Endodermal cell (in vitro differentiated cells): ENCODE data around the gene TDRKH. TPM values are rescaled to one million over a fixed set of nuclear protein-coding genes. Genes with fewer than 3 reads are reported as not detected.

Source experiments
- DNase-seq: peaks from one replicate; pipeline ENCODE4 v3.0.0-alpha.2; 2017
- H3K27ac ChIP-seq: 2 replicates; pipeline ENCODE4 v1.5.1; 2013; ENCODE audit warnings: mild to moderate bottlenecking, low read depth, low read length, moderate library complexity
- H3K27me3 ChIP-seq: 2 replicates; pipeline ENCODE4 v1.6.1; 2013; ENCODE audit warnings: mild to moderate bottlenecking, low read length, moderate library complexity; ENCODE audit not compliant: insufficient read depth, control insufficient read depth, poor library complexity, severe bottlenecking
- H3K36me3 ChIP-seq: 2 replicates; pipeline ENCODE4 v1.7.0; 2013; ENCODE audit warnings: mild to moderate bottlenecking, low read length, moderate library complexity; ENCODE audit not compliant: control insufficient read depth, insufficient read depth
- H3K4me1 ChIP-seq: one replicate; pipeline ENCODE4 v1.7.0; 2013; ENCODE audit warnings: low read length; ENCODE audit not compliant: control insufficient read depth, insufficient read depth
- H3K4me3 ChIP-seq: 2 replicates; pipeline ENCODE4 v1.5.1; 2013; ENCODE audit warnings: mild to moderate bottlenecking, low read length, moderate library complexity
- H3K9ac ChIP-seq: 2 replicates; pipeline ENCODE4 v1.6.1; 2013; ENCODE audit warnings: mild to moderate bottlenecking, low read length, moderate library complexity; ENCODE audit not compliant: poor library complexity, severe bottlenecking; ENCODE audit errors: extremely low read depth
- H3K9me3 ChIP-seq: 2 replicates; pipeline ENCODE4 v1.6.1; 2013; ENCODE audit warnings: mild to moderate bottlenecking, low read length, moderate library complexity; ENCODE audit not compliant: control insufficient read depth
- H3K27ac Mint-ChIP-seq: 2 replicates; pipeline ENCODE4 v1.8.0; 2020; ENCODE audit warnings: mixed read lengths
- H3K27me3 Mint-ChIP-seq: 2 replicates; pipeline ENCODE4 v1.8.0; 2021; ENCODE audit warnings: mild to moderate bottlenecking, mixed read lengths; ENCODE audit not compliant: insufficient read depth
- H3K36me3 Mint-ChIP-seq: 2 replicates; pipeline ENCODE4 v1.8.0; 2020; ENCODE audit warnings: low read depth, mixed read lengths
- H3K4me1 Mint-ChIP-seq: 2 replicates; pipeline ENCODE4 v1.8.0; 2020; ENCODE audit warnings: mixed read lengths
- H3K4me3 Mint-ChIP-seq: 2 replicates; pipeline ENCODE4 v1.8.0; 2020; ENCODE audit warnings: mild to moderate bottlenecking, moderate library complexity, mixed read lengths
- H3K9me3 Mint-ChIP-seq: 2 replicates; pipeline ENCODE4 v1.8.0; 2020; ENCODE audit warnings: mild to moderate bottlenecking, mixed read lengths
- WGBS, 2 experiments: methylation state at CpG; one replicate each; pipeline versions ENCODE4 v1.1.5 to v1.1.7; 2013; ENCODE audit warnings: missing lambda C conversion rate in 2 of 2, mixed read lengths in 1 of 2; ENCODE audit not compliant: insufficient coverage in 1 of 2, insufficient read length in 1 of 2; 5-methylcytosine and 5-hydroxymethylcytosine counted together
- total RNA-seq, 2 donors: library from RNA; stranded (reverse); fragmentation: NEBNext Ultra II Directional in 1 of 2; extraction: Animal tissue kit (Norgen Biotek cat#: 25700) in 1 of 2; gene quantifications; 2 replicates in 1 of 2; 3 replicates in 1 of 2; pipeline ENCODE4 v1.2.1, GENCODE V29; 2021
- TF ChIP-seq, protein P1 (sequence below): fragments of 200-600 bp; sonication (generic); conservative IDR thresholded peaks from 2 replicates; pipeline ENCODE4 v1.5.0; 2021; ENCODE audit warnings: antibody characterized with exemption, mild to moderate bottlenecking

The TDRKH gene
- total RNA-seq, 2 donors from 2014 or later = 14.9 to 15.0 TPM

DNA sequence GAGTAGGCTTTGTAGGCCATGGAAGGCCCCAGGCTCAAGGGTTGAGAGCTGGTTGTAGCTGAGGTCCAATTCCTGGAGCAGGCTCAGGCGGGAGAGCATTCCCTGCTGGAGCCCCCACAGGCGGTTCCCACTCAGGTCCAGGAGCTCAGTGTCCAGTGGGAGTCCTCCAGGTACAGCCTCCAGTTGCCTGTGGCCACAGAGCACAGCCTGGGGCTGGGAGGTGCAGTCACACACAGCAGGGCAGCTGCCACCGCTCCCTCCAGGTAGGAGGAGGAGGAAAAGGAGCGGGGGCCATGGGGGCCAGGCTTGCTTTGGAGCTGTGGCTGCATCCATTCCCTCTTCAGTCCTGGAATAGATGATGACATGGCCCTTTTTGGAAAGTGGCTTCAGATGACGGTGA lies 12.1 kb upstream of the TDRKH start:
- Histone ChIP-seq H3K36me3 (no peaks in the 10 kb centered on the region), H3K4me1 (no peaks in the 10 kb centered on the region), H3K27ac (no peak overlapping the region), H3K9me3 (no peaks in the 10 kb centered on the region), H3K4me3 (no peak overlapping the region), H3K27me3 (no peaks in the 10 kb centered on the region), H3K9ac (no peak overlapping the region)
- Mint-ChIP-seq H3K36me3 (no peaks in the 10 kb centered on the region), H3K27me3 (peaks cover 10% of the 10 kb centered on the region), H3K4me3 (no peak overlapping the region), H3K9me3 (no peaks in the 10 kb centered on the region), H3K27ac (no peak overlapping the region), H3K4me1 (no peaks in the 10 kb centered on the region)
- peak; percentile 23 for DNase-seq
- WGBS, 2 experiments = 90 to 91% methylated on average over 5 of the region's 5 CpGs
- TF ChIP-seq, protein P1, sequence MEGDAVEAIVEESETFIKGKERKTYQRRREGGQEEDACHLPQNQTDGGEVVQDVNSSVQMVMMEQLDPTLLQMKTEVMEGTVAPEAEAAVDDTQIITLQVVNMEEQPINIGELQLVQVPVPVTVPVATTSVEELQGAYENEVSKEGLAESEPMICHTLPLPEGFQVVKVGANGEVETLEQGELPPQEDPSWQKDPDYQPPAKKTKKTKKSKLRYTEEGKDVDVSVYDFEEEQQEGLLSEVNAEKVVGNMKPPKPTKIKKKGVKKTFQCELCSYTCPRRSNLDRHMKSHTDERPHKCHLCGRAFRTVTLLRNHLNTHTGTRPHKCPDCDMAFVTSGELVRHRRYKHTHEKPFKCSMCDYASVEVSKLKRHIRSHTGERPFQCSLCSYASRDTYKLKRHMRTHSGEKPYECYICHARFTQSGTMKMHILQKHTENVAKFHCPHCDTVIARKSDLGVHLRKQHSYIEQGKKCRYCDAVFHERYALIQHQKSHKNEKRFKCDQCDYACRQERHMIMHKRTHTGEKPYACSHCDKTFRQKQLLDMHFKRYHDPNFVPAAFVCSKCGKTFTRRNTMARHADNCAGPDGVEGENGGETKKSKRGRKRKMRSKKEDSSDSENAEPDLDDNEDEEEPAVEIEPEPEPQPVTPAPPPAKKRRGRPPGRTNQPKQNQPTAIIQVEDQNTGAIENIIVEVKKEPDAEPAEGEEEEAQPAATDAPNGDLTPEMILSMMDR = no peak

DNA sequence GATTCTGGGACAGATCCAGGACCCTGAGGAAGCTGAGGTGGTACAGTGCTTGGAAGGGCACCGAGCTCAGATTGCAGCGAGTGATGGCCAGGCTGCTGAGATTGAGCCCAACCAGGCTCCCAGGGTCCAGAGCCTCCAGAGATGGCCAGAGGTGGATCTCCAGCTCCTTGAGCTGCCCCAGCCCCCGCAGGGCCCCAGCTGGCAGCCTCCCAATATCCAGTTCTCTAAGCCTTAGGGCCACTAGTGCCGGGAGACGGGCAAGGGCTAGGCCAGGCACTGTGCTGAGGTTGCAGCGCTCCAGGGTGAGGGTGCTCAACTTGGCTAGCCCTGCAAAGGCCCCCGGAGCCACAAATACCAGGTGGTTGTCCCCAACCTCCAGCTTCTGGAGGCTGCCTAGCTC lies 11.5 kb upstream of the TDRKH start:
- no peak overlapping the region for H3K27ac Mint-ChIP-seq

GRCh38 chr1:151801310-151801820 lies 11.1 kb upstream of the TDRKH start:
- peaks cover 12% of the 10 kb centered on the region for H3K27me3 Mint-ChIP-seq
- H3K36me3 Mint-ChIP-seq = no peaks in the 10 kb centered on the region
- H3K9me3 Mint-ChIP-seq = no peaks in the 10 kb centered on the region
- Histone ChIP-seq H3K9me3 (no peaks in the 10 kb centered on the region), H3K27me3 (no peaks in the 10 kb centered on the region), H3K4me1 (no peaks in the 10 kb centered on the region), H3K9ac (no peak overlapping the region), H3K4me3 (no peak overlapping the region), H3K36me3 (no peaks in the 10 kb centered on the region), H3K27ac (no peak overlapping the region)
- H3K4me3 Mint-ChIP-seq = no peak overlapping the region
- DNase-seq = peak; percentile 37
- WGBS, 2 experiments = 95 to 100% methylated on average over 5 to 12 of the region's 12 CpGs
- H3K4me1 Mint-ChIP-seq = no peaks in the 10 kb centered on the region
- H3K27ac Mint-ChIP-seq = no peak overlapping the region
- TF ChIP-seq, protein P1 = no peak

More for the DNA sequence above, 11.5 kb upstream of the TDRKH start:
- Histone ChIP-seq H3K27ac (no peak overlapping the region), H3K27me3 (no peaks in the 10 kb centered on the region), H3K4me1 (no peaks in the 10 kb centered on the region), H3K9ac (no peak overlapping the region), H3K36me3 (no peaks in the 10 kb centered on the region), H3K9me3 (no peaks in the 10 kb centered on the region), H3K4me3 (no peak overlapping the region)
- 92 to 94% methylated on average over 5 to 7 of the region's 7 CpGs for WGBS, 2 experiments
- DNase-seq = no peak
- H3K4me1 Mint-ChIP-seq = no peaks in the 10 kb centered on the region
- TF ChIP-seq, protein P1 = no peak
- H3K4me3 Mint-ChIP-seq = no peak overlapping the region
- H3K27me3 Mint-ChIP-seq = peaks cover 10% of the 10 kb centered on the region
- H3K36me3 Mint-ChIP-seq = no peaks in the 10 kb centered on the region
- no peaks in the 10 kb centered on the region for H3K9me3 Mint-ChIP-seq
